HG02588 (cell line): ENCODE results near the gene IFT80.
"Not testable (repeated sequence)": the region's sequence is repeated elsewhere in the genome, so short reads cannot be mapped to it uniquely, and the experiment has no call there.

Source experiments
- ATAC-seq: cut with Tn5 transposase; IDR thresholded peaks from one replicate; pipeline ENCODE4 v1.9.1; 2021; ENCODE audit warnings: mild to moderate bottlenecking, moderate library complexity; ENCODE audit not compliant: unreplicated experiment

The IFT80 gene

DNA sequence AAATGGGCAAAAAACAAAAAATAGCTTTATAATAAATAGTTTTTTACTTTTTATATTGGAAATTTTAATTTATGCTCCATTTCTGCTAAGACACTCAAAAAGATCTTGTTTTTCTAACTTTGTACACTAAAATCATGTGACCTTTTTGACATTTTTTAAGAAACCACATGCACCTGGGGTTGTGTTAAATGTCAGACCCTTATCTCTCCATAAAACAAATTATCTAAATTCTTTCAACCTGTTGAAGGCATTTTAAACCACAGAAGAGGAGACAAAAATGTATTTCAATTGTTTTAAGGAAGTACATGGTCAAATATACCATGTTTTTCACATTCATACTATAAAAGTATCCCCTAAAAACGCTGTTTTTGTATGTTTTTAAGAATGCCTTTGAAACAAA, 29.2 kb downstream of the IFT80 start:
- no peak for ATAC-seq

DNA sequence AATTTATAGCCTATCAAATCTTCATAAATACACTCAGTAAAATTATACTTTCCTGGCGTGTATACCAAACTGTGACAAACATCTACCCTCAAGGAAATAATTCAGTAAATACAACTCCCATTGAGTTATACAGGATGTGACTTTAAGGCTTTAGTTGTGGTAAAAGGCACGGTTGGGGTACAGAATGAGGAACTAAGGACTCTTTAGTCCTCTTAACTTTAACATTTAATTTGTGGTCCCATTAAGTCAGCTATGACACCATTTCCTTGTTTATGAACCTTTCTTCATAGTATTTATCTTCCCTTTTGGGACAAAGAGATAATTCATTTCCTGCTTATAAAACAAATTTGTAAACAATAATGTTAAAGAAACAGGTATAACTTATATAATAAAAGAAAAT, 30.2 kb downstream of the IFT80 start:
- peak; percentile 54 for ATAC-seq

DNA sequence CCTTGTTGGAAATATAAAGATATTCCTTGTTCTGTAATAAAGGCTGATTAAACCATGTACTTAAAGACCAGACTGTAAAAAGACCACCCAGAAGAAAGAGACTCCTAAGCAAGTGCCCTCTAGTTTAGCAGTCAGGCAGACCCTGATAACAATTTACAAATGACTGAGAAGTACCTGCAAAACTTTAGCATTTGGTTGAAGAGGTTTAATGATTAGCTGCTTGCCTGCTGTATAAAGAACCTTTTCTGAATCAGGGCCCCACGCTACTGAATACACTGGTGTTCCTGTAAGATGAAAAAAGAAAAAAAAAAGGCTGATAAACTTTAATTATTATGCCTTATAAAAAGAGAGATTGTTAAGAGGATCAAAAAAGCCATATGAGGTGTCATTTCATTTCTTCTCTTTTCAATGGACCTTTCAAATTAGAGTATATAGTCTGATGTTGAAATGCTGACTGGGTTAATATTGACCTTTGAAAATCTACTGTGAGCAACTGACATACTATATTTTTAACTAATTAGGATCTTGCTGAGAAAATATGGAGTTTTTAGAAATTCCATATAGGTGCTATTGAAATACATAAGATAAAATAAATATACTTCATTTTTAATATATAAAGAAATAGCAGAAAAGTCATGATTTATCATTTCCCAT, 33.0 kb downstream of the IFT80 start:
- no peak for ATAC-seq

DNA sequence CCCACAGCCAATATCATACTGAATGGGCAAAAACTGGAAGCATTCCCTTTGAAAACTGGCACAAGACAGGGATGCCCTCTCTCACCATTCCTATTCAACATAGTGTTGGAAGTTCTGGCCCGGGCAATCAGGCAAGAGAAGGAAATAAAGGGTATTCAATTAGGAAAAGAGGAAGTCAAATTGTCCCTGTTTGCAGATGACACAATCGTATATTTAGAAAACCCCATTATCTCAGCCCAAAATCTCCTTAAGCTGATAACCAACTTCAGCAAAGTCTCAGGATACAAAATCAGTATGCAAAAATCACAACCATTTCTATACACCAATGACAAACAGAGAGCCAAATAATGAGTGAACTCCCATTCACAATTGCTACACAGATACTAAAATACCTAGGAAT, 36.1 kb downstream of the IFT80 start:
- not testable (repeated sequence) for ATAC-seq

DNA sequence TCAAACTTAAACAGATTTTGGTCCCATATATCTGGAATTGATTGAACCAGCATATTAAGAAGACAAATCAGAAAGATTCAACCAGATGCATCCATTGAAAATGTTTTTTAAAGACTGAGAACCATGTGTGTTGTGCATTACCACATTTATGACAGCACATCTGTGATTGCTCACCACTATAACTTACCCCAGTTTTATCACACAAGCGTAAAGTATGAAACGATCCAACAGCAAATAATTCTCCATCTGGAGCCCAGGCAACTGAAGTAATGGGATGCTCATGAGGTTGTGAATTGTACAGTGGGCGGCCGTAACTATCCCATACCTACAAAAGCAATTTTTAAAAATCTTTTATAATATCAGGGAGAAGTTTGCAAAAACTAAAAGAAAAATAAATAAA, 43.2 kb downstream of the IFT80 start:
- no peak for ATAC-seq

DNA sequence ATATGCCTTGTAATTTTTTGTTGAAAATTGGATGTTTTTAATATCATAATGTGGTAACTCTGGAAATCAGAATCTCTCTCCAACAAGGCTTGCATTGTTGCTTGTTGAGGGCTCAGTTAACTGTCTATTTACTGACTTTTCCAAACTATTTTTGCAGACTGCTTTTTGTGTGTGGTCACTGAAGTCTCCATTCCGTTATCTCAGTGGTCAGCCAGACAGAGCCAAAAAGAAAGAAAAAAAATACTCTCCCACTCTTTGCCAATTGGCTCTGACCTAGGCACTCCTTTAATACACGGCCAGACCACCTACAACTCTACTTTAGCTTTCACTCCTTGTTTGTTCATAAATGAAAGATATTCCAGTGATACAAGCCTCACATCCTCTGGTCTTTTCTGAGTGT, 52.5 kb downstream of the IFT80 start:
- ATAC-seq: no peak

DNA sequence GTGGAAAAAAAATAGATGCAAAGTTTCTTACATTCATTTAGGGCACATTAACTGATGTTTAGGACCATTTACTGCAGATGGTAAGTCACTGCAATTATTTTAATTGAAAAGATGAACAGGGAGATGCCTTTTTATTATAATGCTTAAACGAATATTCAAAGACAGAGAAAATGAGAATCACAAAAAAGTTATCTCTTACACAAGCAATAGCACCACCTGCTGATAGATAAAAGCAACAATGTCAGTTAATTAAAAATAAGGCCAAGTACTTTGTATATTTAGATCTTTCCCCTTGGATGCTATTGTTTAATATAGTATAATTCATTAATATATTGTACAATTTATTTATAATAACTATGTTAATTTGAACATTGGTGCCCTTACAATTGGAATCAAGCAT, 55.9 kb downstream of the IFT80 start:
- no peak for ATAC-seq

DNA sequence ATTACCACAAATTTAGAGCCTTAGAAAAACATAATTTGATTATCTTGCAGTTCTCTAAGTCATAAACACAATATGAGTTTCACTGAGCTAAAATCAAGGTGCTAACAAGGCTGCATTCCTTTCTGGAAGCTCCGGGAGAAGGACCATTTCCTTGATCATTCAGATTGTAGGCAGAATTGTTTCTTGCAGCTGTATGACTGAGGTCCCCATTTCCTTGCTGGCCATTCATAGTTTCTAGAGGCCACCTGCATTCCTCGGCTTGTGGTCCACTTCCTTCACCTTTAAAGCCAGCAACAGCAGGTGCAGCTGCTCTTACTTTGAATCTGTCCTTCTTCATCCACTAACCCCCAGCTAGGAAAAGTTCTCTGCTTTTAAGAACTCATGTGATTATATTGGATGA, 58.7 kb downstream of the IFT80 start:
- no peak for ATAC-seq

DNA sequence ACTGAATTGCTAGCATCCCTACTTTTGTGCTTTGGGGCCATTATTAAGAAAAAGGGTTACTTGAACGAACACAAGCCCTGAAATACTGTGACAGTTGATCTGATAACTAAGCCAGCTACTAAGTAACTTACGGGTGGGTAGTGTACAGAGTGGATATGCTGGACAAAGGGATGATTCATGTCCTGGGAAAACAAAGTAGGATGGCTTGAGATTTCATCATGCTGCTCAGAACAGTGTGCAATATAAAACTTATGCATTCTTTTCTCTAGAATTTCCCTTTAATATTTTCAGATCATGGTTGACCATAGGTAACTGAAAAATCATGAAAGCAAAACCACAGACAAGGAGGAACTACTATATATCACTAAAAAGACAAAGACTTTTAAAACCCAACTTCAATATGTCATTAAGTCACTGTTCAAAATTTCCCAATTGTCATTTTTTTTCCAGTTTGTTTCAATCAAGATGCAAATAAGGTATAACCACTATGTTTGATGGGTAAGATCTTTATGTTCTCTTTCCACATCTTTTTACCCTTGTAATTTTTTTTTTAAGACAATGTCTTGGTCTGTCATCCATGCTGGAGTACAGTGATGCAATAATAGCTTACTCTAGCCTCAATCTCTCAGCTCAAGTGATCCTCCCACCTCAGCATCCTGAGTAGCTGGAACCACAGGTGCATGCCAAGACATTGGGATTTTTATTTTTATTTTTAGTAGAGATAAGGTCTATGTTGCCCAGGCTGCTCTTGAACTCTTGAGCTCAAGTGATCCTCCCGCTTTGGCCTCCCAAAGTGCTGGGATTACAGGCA, 67.7 kb downstream of the IFT80 start:
- ATAC-seq: no peak

DNA sequence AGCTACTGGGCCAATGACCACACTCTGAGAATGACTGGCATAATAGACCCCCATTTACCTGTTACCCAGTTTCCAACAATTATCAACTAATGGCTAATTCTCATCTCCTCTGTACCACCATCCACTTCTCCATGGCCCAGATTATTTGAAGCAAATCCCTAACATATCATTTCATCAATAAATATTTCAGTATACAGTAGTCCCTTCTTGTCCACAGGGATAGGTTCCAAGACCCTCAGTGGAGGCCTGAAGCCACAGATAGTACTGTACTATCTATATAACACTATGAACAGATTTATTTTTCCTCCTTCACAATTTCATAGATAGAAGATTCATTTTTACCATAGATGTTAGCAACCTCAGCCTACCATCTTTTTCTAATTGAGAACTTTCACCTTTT, 68.3 kb downstream of the IFT80 start:
- ATAC-seq: no peak

DNA sequence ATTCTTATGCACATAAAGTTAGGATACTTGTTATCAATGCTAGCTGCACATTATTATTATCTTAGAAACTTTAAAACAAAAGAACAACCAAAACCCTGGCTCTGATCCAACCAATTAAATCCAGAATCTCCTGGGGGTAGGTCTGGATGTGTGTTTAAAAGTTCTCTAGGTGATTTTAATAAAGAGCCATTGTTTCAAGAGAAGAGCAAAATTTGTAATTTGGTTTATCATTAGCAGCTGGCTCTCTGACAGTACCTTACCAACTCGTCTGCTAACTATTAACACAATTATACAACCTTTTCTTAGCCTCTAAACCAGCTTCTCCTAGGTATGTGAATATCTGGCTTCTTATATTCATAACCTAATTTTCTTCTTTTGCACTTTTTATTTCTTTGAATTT, 68.9 kb downstream of the IFT80 start:
- no peak for ATAC-seq

DNA sequence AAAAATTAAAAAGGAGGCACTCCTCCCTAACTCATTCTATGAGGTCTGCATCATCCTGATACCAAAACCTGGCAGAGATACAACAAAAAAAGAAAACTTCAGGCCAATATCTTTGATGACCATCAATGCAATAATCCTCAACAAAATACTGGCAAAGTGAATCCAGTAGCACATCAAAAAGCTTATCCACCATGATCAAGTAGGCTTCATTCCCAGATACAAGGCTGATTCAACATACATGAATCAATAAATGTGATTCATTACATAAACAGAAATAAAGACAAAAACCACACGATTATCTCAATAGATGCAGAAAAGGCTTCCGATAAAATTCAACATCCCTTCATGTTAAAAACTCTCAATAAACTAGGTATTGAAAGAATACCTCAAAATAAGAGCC, 72.7 kb downstream of the IFT80 start:
- not testable (repeated sequence) for ATAC-seq

DNA sequence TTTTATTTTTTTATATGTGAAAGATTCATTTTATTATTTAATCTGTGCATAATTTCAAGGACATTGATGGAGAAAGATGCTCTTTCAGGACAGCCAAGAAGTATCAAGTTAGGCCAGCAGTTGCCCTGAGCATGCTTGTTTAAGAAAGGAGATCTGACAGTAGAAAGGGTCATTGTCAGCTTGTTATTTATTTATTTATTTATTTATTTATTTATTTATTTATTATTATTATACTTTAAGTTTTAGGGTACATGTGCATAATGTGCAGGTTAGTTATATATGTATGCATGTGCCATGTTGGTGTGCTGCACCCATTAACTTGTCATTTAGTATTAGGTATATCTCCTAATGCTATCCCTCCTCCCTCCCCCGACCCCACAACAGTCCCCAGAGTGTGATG, 77.2 kb downstream of the IFT80 start:
- not testable (repeated sequence) for ATAC-seq

DNA sequence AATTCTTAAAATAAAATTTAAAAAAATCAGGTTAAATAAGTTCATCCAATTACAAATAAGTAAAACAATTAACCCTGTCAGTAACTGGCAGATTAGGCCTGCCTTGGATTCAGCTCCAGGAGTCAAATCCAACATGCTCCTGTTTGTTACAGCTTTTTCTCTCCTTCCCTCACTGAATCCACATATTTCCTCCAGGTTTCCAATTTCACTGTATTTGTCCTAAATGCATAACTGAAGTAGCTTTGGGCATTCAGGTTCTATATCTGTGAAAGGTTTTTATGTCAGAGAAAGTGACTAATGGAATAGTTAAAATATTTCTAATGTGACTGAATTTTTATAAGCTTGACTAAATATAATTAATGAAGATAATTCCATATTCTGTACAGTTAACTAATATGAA, 79.7 kb downstream of the IFT80 start:
- ATAC-seq: no peak

DNA sequence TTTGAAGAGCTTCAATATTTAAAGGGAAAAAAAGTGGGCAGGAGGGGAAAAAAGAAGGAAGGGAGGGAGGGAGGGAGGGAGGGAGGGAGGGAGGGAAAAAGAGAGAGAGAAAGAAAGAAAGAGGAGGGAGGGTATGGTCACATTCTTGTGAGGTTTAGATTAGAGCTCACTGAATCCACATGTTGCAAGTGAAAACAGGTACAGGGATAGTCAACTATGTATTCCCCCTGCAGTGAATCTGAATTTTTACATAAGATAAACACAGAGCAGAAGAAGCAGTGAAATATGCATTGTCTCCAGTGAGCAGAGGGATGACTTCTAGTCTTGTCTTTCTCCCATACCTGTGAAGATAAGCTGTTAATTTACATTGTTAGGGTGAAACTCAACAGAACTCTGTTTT, 84.0 kb downstream of the IFT80 start:
- no peak for ATAC-seq

DNA sequence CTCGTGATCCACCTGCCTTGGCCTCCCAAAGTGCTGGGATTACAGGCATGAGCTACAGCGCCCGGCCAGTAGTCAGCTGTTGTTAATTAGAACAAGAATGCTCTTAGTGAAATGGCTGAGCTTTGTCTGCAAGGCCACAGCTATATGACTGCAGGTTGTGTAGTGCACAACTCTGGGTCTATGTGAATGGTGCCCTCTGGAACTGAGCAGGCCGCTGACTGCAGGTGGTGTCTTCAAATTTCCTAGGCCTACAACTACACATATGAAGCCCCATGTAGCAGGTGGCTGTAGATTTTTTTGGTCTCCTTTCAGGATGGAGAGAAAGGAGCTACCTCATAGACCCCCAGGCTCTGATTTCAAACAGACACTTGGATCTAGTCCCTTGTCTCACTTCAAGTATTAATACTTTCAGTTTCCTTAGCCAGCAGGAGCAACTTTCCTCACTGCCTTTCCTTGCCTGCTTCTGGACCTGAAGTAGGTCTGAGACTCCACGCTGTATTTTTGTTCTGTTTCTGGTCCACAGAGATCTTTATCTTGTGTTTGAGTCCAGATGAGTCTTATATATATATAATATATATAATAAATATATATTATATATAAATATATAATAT, 86.9 kb downstream of the IFT80 start:
- ATAC-seq: no peak

DNA sequence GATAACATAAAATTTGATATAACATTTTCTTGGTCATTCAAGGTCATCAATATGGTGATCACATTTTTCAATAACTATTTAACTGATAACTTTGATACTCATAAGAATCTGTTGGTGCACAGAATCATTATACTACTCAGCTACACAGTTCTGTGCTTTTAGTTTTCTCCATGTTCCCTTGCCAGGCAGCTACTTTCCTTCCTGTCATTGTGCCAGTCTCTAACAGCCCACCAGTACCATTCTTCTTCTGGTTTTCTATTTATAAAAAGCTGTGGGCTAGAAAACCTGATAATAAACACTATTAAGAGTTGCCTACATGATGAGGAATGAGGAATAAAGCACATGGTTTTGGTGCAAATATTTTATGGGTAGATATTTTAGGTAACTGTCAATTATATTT, 96.2 kb downstream of the IFT80 start:
- ATAC-seq: no peak

DNA sequence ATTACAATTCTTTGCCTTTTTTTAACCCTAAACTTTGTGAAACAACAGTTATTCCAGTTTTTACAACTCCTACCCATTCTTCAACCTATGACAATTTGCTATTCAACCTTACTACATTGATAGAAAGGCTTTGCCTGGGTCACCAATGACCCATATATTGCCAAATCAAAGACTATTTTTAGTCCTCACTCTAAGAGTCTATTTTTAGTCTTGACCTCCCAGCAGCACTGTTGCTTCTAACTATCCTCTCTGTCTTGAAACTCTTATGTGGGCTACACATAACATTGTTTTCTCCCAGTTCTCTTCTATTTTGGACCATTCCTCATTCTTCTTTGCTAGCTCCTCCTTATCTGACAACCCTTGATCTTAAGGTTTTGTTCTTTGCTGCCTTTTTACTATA, 102.4 kb downstream of the IFT80 start:
- ATAC-seq: no peak

DNA sequence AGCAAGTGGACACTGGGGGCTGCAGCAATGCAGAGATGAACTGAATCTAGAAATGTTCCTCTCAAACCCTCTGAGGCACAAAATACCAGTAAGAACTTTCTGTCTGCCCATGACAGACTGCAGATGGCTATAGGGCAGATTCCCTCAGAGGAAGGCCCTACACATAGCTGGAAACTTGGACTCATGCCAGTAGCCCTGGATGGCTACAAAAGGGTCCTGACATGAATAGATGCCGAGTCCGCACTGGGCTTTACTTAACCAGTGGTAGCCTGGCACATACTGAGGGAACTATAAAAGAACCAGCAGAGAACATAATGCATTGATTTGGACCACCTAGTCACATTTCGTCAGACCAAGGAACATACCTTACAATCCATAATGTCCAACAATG, 107.1 kb downstream of the IFT80 start:
- ATAC-seq: no peak

DNA sequence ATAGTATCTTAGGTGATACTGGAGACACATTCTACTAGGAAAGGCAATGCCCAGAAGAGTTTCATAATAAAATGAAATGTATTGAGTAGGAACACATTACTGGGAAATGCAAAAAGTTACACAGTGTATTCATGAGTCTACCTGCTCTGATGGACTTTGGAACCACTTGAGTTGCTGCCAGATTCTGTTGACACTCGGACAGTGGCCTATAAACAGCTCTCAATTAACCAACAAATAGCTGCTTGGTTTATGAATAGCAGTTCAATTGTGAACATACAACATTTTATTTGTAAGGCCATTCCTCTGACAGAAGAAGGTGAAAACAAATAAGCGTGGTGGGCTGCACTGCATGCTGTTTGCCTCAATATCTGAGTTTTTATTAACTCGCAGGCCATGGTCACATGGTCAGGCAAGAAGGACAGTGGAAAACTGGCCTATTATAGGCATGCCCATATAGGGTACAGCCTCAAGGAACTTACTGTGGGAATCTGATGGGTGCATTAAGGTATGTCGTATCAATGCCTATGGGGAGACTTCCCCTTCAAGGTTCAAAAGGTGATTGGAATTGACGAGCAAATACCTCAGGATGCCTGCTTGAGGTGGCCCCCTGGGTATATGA, 107.6 kb downstream of the IFT80 start:
- ATAC-seq: no peak

DNA sequence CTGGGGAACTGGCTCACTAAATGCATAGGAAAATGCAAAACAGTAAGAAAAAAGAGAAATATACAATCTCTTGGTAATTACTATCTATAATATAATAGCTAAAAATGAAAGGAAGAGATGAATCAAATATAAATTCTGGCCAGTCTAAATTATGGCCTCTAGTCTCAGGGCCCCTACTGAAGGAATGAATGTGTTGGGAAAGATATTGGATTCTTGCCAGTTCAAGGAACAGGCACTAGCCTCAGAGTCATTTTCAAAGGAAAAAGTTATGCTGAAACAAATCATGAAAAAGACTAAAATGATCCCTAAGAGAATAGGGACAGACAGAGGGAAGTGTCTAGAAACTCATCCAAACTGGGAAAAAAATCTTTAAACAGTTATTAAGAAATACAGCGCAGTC, 111.4 kb downstream of the IFT80 start:
- ATAC-seq: no peak

DNA sequence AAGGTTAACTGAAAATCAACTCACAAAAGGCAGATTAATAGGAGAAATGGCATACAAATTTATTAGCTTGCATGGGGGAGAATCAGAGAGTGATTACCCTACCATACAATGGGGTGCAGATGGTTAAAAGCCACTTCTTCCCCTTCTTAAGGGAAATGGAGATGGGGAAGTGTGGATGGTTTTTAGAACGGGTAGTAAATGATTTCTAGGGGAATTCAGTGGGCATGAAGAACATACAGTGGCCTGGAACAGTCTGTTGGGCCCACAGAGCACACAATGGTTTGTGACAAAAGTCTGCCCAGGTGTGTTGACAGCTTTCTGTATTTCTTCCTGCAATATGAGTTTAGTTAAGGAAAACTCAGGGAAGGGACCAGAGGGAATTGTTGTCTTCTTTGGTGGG, 112.8 kb downstream of the IFT80 start:
- no peak for ATAC-seq
